Kidney (tissue), 14 donors: ENCODE results near the gene RASGEF1C. TPM values are rescaled to one million over a fixed set of nuclear protein-coding genes. Genes with fewer than 3 reads are reported as not detected.

Experiments
- DNase-seq, 5 donors: peaks; one replicate each; pipeline ENCODE4 v3.0.0-alpha.2; 2013 to 2020
- FAIRE-seq: peaks from 2 replicates; lab custom pipeline; 2012; peaks lifted over from hg19 to GRCh38; lab: Jason Lieb, UNC
- H3K27ac ChIP-seq, 2 donors: one replicate each; pipeline ENCODE4 v1.7.0; 2013; ENCODE audit warnings: low read depth in 2 of 2, low read length in 2 of 2, inconsistent platforms in 1 of 2
- H3K27me3 ChIP-seq: one replicate; pipeline ENCODE4 v1.7.1; 2013; ENCODE audit warnings: low read length, inconsistent platforms; ENCODE audit not compliant: control insufficient read depth, insufficient read depth
- H3K36me3 ChIP-seq, 3 donors: one replicate each; pipeline versions ENCODE4 v1.7.0 to v1.7.1; 2013; ENCODE audit warnings: low read length in 3 of 3, control low read depth in 1 of 3, inconsistent platforms in 1 of 3; ENCODE audit not compliant: insufficient read depth in 3 of 3, control insufficient read depth in 2 of 3
- H3K4me1 ChIP-seq, 3 donors: one replicate each; pipeline versions ENCODE4 v1.7.0 to v1.7.1; 2013; ENCODE audit warnings: low read length in 3 of 3, inconsistent platforms in 1 of 3, low read depth in 1 of 3; ENCODE audit not compliant: control insufficient read depth in 2 of 3, insufficient read depth in 2 of 3
- H3K4me3 ChIP-seq, 3 donors: one replicate each; pipeline versions ENCODE4 v1.7.0 to v1.8.1; 2013; ENCODE audit warnings: low read length in 3 of 3, control low read depth in 1 of 3, inconsistent platforms in 1 of 3
- H3K9ac ChIP-seq, 3 donors: one replicate each; pipeline versions ENCODE4 v1.7.0 to v1.7.1; 2013; ENCODE audit warnings: low read length in 3 of 3, control low read depth in 1 of 3, inconsistent platforms in 1 of 3
- H3K9me3 ChIP-seq, 3 donors: one replicate each; pipeline versions ENCODE4 v1.7.0 to v1.7.1; 2013; ENCODE audit warnings: low read length in 3 of 3, control low read depth in 1 of 3, inconsistent platforms in 1 of 3; ENCODE audit not compliant: control insufficient read depth in 2 of 3, insufficient read depth in 1 of 3
- CTCF ChIP-seq: IDR thresholded peaks from 3 replicates; pipeline ENCODE4 v1.5.1; 2012; ENCODE audit warnings: mild to moderate bottlenecking, moderate library complexity, borderline replicate concordance; ENCODE audit not compliant: insufficient read depth; ENCODE audit errors: extremely low read depth
- intact Hi-C: fragments of 100-400 bp; cut with DNase I; formaldehyde crosslinking; loops from one replicate; pipeline ENCODE4 v1.11.1; 2022
- polyA plus RNA-seq: library from polyadenylated mRNA; stranded (reverse); fragments of 350-450 nt; fragmentation: Illumina TruSeq; extraction: RNeasy Lipid Tissue Mini Kit (QIAGEN cat#74804); gene quantifications from one replicate; pipeline ENCODE4 v1.2.3, GENCODE V29; 2014; ENCODE audit warnings: low read depth, low replicate concordance; ENCODE audit not compliant: insufficient read depth
- total RNA-seq: library from RNA; stranded (reverse); fragmentation: NEBNext Ultra II Directional; extraction: Animal tissue kit (Norgen Biotek cat#: 25700); gene quantifications from one replicate; pipeline ENCODE4 v1.2.1, GENCODE V29; 2021
- donor health status: control.
- donor health status: control.
- donor health status: control.
- donor health status: control.
- donor health status: control.
- donor health status: DM: yes; HTN: yes; CAD: no.
- donor health status: Normal renal cell carcinoma (clear cell type).

The RASGEF1C gene
- total and polyA plus RNA-seq, 2 donors from 2014 or later: 0.15 to 0.16 TPM

DNA sequence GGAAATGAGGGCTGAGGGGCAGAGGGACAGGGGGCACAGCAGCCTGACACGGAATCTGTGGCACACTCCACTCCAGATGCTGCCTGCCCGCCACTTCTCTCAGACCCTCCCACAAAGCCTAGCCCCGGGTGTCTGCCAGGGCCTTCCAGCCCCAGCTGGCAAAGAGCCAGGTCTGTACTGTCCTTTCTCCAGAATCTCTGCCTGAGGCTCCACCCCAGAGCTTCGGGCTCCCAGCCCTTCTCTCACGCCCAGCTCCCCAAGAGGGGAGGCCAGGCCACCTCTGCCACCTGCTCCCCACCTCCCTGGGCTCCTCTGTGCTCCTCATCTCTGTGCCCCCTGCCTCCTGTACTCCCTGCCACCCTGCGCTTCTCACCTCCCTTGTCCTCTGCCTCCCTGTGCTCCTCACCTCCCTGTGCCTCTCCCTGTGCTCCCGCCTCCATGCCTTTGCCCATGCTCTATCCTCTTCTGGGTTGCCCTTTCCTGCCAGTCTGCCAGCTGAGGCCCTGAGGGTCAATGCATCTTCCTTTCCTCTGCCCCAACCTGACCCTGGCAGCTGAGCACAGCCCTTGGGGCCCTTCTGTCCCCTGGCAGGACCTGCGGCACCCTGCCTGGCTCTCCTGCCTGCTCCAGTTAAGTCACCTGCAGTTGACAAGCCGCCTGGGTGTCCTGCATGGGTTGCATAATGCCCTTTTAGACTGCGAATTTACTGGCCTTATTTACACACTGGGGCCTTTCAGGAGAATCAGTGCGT is 36.4 kb downstream of the RASGEF1C start:
- TF ChIP-seq CTCF: no peak
- Histone ChIP-seq H3K27ac (no peak overlapping the region), H3K36me3 (no peaks in the 10 kb centered on the region), H3K9me3 (no peaks in the 10 kb centered on the region), H3K27me3 (no peaks in the 10 kb centered on the region), H3K4me1 (no peaks in the 10 kb centered on the region), H3K4me3 (no peak overlapping the region), H3K9ac (no peak overlapping the region)
- intact Hi-C loops: no loop called here
- DNase-seq (peak in 2 of 5 donors; percentile 32 to 57), FAIRE-seq (no peak)

GRCh38 chr5:180171568-180172094 is 37.4 kb downstream of the RASGEF1C start:
- Histone ChIP-seq H3K36me3 (no peaks in the 10 kb centered on the region), H3K4me3 (no peak overlapping the region), H3K9me3 (no peaks in the 10 kb centered on the region), H3K4me1 (no peaks in the 10 kb centered on the region), H3K27ac (no peak overlapping the region), H3K27me3 (no peaks in the 10 kb centered on the region), H3K9ac (no peak overlapping the region)
- DNase-seq (no peak), FAIRE-seq (no peak)
- TF ChIP-seq CTCF: no peak
- intact Hi-C loops: no loop called here

DNA sequence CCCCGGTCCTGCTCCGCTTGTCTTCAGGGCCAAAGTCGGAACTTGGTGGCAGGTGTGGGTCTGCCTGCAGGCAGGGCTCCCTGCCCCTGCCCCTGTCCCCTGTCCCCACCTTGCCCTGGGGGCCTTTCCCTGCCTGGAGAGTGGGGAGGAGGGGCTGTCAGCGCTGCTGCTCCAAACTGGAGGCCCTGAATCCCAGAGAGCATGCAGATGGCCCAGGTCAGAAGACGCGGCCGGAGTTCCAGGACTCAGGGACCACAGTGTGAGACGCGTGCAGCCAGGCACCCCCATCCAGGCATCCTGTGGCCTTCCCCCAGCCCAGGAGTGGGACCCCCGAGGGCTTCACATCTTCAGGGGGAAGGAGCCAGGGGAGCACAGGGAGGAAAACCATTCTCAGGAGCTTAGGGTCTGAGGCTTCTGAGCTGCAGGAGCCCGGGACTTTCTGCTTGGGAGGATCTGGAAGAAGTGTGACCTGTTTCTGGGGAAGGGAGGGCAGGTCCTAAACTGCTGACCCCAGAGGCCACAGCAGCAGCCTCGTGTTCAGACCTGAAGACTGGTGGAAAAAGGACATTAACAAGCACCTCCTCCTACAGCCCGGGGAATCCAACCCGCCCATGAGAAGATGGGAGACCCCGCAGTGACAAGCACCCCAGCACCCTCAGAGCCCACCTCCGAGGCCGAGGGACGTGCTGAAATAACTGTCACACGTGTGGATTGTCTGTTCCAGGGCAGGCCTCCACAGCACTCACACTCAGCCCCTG is 38.0 kb downstream of the RASGEF1C start:
- DNase-seq (peak in 1 of 5 donors; percentile 50), FAIRE-seq (no peak)
- H3K4me1 ChIP-seq: no peaks in the 10 kb centered on the region
- H3K4me3 ChIP-seq: no peak overlapping the region
- H3K27ac ChIP-seq: no peak overlapping the region
- no peak overlapping the region for H3K9ac ChIP-seq
- no peaks in the 10 kb centered on the region for H3K36me3 ChIP-seq
- intact Hi-C loops: no loop called here
- no peaks in the 10 kb centered on the region for H3K9me3 ChIP-seq
- no peak for TF ChIP-seq CTCF
- no peaks in the 10 kb centered on the region for H3K27me3 ChIP-seq
